GOT3 (cell line): ENCODE data around the gene RFX2.

Source experiments
- DNase-seq: peaks from one replicate; lab custom pipeline; 2025; ENCODE audit warnings: mixed read lengths; lab: John Stamatoyannopoulos, UW

Gene RFX2

GRCh38 chr19:6103894-6104293 lies 6.4 kb downstream of the RFX2 start:
- DNase-seq = no peak

GRCh38 chr19:6103217-6103644 lies 7.1 kb downstream of the RFX2 start:
- peak; percentile 62 for DNase-seq

GRCh38 chr19:6101991-6102390 lies 8.3 kb downstream of the RFX2 start:
- DNase-seq = no peak

GRCh38 chr19:6101291-6101825 lies 8.9 kb downstream of the RFX2 start:
- no peak for DNase-seq

GRCh38 chr19:6100284-6100915 lies 9.9 kb downstream of the RFX2 start:
- DNase-seq = no peak

- no peak for DNase-seq
These were observed 10.7 kb downstream of the RFX2 start for GRCh38 chr19:6099599-6099998.

GRCh38 chr19:6099033-6099432 lies 11.3 kb downstream of the RFX2 start:
- no peak for DNase-seq

- DNase-seq = no peak
These were observed 11.7 kb downstream of the RFX2 start for GRCh38 chr19:6098574-6098973.

- DNase-seq = no peak
These were observed 12.4 kb downstream of the RFX2 start for GRCh38 chr19:6097911-6098310.

GRCh38 chr19:6095760-6096159 lies 14.5 kb downstream of the RFX2 start:
- DNase-seq = no peak

GRCh38 chr19:6092329-6093286 lies 17.7 kb downstream of the RFX2 start:
- DNase-seq = peak; percentile 45

GRCh38 chr19:6091771-6092291 lies 18.5 kb downstream of the RFX2 start:
- no peak for DNase-seq

- DNase-seq = no peak
These were observed 19.7 kb downstream of the RFX2 start for GRCh38 chr19:6090634-6091033.

GRCh38 chr19:6088602-6089049 lies 21.7 kb downstream of the RFX2 start:
- DNase-seq = no peak

- DNase-seq = no peak
These were observed 23.2 kb downstream of the RFX2 start for GRCh38 chr19:6087074-6087571.

GRCh38 chr19:6086068-6086788 lies 24.1 kb downstream of the RFX2 start:
- no peak for DNase-seq

GRCh38 chr19:6084821-6085220 lies 25.5 kb downstream of the RFX2 start:
- DNase-seq = no peak

- no peak for DNase-seq
These were observed 31.2 kb downstream of the RFX2 start for GRCh38 chr19:6079107-6079506.

- DNase-seq = no peak
These were observed 32.2 kb downstream of the RFX2 start for GRCh38 chr19:6078068-6078467.

- DNase-seq = no peak
These were observed 33.4 kb downstream of the RFX2 start for GRCh38 chr19:6076675-6077463.

GRCh38 chr19:6076291-6076665 lies 34.0 kb downstream of the RFX2 start:
- DNase-seq = no peak
